GM23248 (cell line): Measurements from ENCODE around the gene BASP1.

Experiments used
- EZH2 ChIP-seq: fragments of 200-600 bp; sonication (generic); IDR thresholded peaks from 2 replicates; pipeline ENCODE4 v1.6.1; 2018; ENCODE audit warnings: antibody characterized with exemption, mild to moderate bottlenecking; ENCODE audit not compliant: insufficient read depth, poor library complexity, severe bottlenecking
- EZH2phosphoT487 ChIP-seq: fragments of 200-600 bp; sonication (generic); IDR thresholded peaks from 2 replicates; pipeline ENCODE4 v1.6.1; 2018; ENCODE audit warnings: antibody characterized with exemption, moderate library complexity, mild to moderate bottlenecking, low read depth; ENCODE audit not compliant: insufficient read depth

GRCh38 chr5:17184588-17184987 lies 32.8 kb upstream of the BASP1 start:
- TF ChIP-seq EZH2 (no peak), EZH2phosphoT487 (no peak)
